Measurements from ENCODE around the gene PICK1. TPM values are rescaled to one million over a fixed set of nuclear protein-coding genes. Genes with fewer than 3 reads are reported as not detected.

The PICK1 gene
- total RNA-seq, 1 experiment from 2014 or later, result 21.3 TPM

Other genes starting within 250 kb of the PICK1 start
- gene GCAT, start 249.5 kb upstream of the PICK1 start, total RNA-seq (2021; ENCODE audit: unreplicated experiment), result 11.2 TPM
- not detected for gene GALR3, start 234.0 kb upstream of the PICK1 start, total RNA-seq (2021; ENCODE audit: unreplicated experiment)
- gene ANKRD54, start 213.1 kb upstream of the PICK1 start, total RNA-seq (2021; ENCODE audit: unreplicated experiment), result 28.1 TPM
- gene EIF3L, start 208.0 kb upstream of the PICK1 start, total RNA-seq (2021; ENCODE audit: unreplicated experiment), result 211 TPM
- gene MICALL1, start 151.1 kb upstream of the PICK1 start, total RNA-seq (2021; ENCODE audit: unreplicated experiment), result 34.5 TPM
- 0.49 TPM for gene C22orf23, start 103.8 kb upstream of the PICK1 start, total RNA-seq (2021; ENCODE audit: unreplicated experiment)
- 89.7 TPM for gene POLR2F, start 103.7 kb upstream of the PICK1 start, total RNA-seq (2021; ENCODE audit: unreplicated experiment)
- gene SOX10, start 72.8 kb upstream of the PICK1 start, total RNA-seq (2021; ENCODE audit: unreplicated experiment), result not detected
- not detected for gene SLC16A8, start 26.8 kb downstream of the PICK1 start, total RNA-seq (2021; ENCODE audit: unreplicated experiment)
- gene BAIAP2L2, start 53.3 kb downstream of the PICK1 start, total RNA-seq (2021; ENCODE audit: unreplicated experiment), result 0.18 TPM
- gene PLA2G6, start 124.4 kb downstream of the PICK1 start, total RNA-seq (2021; ENCODE audit: unreplicated experiment), result 16.2 TPM
- gene MAFF, start 144.6 kb downstream of the PICK1 start, total RNA-seq (2021; ENCODE audit: unreplicated experiment), result 6.4 TPM
- 54.2 TPM for gene TMEM184B, start 215.6 kb downstream of the PICK1 start, total RNA-seq (2021; ENCODE audit: unreplicated experiment)